ENCODE results near the gene ERN1. TPM values are rescaled to one million over a fixed set of nuclear protein-coding genes. Genes with fewer than 3 reads are reported as not detected.

ERN1 gene
- total RNA-seq, 1 experiment from 2014 or later: 79.5 TPM

DNA sequence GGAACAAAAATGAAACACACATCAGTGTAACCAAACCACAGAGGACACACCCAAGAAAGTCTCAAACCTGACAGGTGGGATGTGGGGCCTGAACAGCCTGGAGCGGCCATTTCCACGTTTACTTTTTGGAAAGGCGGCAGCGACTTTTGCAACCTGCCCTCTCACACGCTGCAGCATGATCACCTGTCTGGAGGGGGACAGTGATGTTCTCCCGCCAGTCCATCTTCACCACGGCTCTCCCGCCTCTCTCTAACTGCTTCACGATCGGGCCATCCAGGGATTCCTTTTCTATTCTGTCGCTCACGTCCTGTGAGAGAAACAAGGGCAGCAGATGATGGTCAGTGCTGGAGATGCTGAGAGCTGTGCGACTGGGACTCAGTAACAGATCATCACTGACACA lies 84.8 kb downstream of the ERN1 start:
- Mint-ChIP-seq H3K9me3 (ENCODE audit: unreplicated experiment) (no peaks in the 10 kb centered on the region), H3K4me1 (ENCODE audit: insufficient read depth, unreplicated experiment) (no peaks in the 10 kb centered on the region), H3K27me3 (ENCODE audit: insufficient read depth, unreplicated experiment) (no peaks in the 10 kb centered on the region), H3K4me3 (ENCODE audit: unreplicated experiment) (no peak overlapping the region), H3K36me3 (ENCODE audit: insufficient read depth, unreplicated experiment) (peaks cover 84% of the 10 kb centered on the region), H3K27ac (ENCODE audit: low read depth, unreplicated experiment) (no peak overlapping the region)
- ChIA-PET CTCF (interaction anchor here (1.4 to 1.5 kb wide), 2 partner anchors 16 to 20 kb away, joined by 6 to 8 read pairs; no protein-coding TSS in a partner anchor), POLR2A (no interaction called here)
- intact Hi-C loops (cut with micrococcal nuclease): no loop called here
- BruUV-seq (replicated peaks): no TSS peak
- TF ChIP-seq, protein P1, sequence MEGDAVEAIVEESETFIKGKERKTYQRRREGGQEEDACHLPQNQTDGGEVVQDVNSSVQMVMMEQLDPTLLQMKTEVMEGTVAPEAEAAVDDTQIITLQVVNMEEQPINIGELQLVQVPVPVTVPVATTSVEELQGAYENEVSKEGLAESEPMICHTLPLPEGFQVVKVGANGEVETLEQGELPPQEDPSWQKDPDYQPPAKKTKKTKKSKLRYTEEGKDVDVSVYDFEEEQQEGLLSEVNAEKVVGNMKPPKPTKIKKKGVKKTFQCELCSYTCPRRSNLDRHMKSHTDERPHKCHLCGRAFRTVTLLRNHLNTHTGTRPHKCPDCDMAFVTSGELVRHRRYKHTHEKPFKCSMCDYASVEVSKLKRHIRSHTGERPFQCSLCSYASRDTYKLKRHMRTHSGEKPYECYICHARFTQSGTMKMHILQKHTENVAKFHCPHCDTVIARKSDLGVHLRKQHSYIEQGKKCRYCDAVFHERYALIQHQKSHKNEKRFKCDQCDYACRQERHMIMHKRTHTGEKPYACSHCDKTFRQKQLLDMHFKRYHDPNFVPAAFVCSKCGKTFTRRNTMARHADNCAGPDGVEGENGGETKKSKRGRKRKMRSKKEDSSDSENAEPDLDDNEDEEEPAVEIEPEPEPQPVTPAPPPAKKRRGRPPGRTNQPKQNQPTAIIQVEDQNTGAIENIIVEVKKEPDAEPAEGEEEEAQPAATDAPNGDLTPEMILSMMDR (IDR thresholded peaks at IDR 0.05; ENCODE audit: unreplicated experiment): no peak
- DNase-seq (ENCODE audit: unreplicated experiment): no peak

DNA sequence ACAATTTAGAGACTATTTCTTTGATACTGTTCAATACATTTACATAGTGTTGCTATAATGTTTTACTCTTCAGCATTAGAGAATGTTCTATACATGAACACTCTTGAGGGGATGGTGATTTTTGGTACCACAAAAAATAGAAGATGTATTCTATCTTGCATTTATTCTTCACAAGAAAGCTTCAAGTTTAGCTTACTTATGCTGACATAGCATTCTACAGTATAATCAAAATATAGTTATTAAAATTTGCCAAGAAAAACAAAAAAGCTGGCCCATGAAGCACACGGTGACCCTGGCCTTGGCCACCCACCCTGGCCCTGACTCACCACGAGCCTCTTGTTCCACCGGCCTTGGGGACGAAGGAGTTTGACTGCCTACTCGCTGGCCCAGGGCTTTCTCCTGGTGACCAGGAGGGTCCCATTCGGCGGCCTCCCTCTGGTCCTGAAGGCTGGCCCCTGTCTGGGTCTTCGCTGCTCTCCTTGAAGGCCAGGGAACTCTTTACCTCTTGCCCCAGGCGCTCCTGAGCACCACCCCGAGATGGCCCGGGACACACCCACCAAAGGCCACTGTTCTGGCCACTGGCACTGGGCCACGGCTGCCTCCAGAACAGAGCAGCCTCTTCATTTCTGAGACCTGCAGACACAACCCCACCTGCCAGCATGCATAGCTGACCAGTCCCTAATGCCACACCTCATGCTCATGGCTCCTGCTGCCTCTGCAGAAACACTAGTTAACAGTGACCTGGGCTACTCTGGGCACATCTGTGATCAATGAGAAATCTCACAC lies 87.1 kb downstream of the ERN1 start:
- TF ChIP-seq, protein P1 (IDR thresholded peaks at IDR 0.05; ENCODE audit: unreplicated experiment): no peak
- H3K27me3 Mint-ChIP-seq (ENCODE audit: insufficient read depth, unreplicated experiment): no peaks in the 10 kb centered on the region
- no peak overlapping the region for H3K4me3 Mint-ChIP-seq (ENCODE audit: unreplicated experiment)
- BruUV-seq (replicated peaks): no TSS peak
- intact Hi-C loops (cut with micrococcal nuclease): no loop called here
- H3K36me3 Mint-ChIP-seq (ENCODE audit: insufficient read depth, unreplicated experiment): peaks cover 82% of the 10 kb centered on the region
- no peaks in the 10 kb centered on the region for H3K4me1 Mint-ChIP-seq (ENCODE audit: insufficient read depth, unreplicated experiment)
- ChIA-PET POLR2A (interaction anchor here (1.0 kb wide), 1 partner anchor 72 kb away, joined by 3 read pairs; no protein-coding TSS in a partner anchor), CTCF (interaction anchor here (0.6 to 2.5 kb wide), 10 partner anchors 14 to 162 kb away, joined by 3 to 15 read pairs (median 3); no protein-coding TSS in a partner anchor)
- no peak for DNase-seq (ENCODE audit: unreplicated experiment)
- H3K27ac Mint-ChIP-seq (ENCODE audit: low read depth, unreplicated experiment): no peak overlapping the region
- no peaks in the 10 kb centered on the region for H3K9me3 Mint-ChIP-seq (ENCODE audit: unreplicated experiment)

- no peak overlapping the region for H3K27ac Mint-ChIP-seq (ENCODE audit: low read depth, unreplicated experiment)
- TF ChIP-seq, protein P1 (IDR thresholded peaks at IDR 0.05; ENCODE audit: unreplicated experiment): no peak
- no peaks in the 10 kb centered on the region for H3K27me3 Mint-ChIP-seq (ENCODE audit: insufficient read depth, unreplicated experiment)
- no peaks in the 10 kb centered on the region for H3K4me1 Mint-ChIP-seq (ENCODE audit: insufficient read depth, unreplicated experiment)
- DNase-seq (ENCODE audit: unreplicated experiment): no peak
- no peaks in the 10 kb centered on the region for H3K9me3 Mint-ChIP-seq (ENCODE audit: unreplicated experiment)
- no peak overlapping the region for H3K4me3 Mint-ChIP-seq (ENCODE audit: unreplicated experiment)
- CTCF ChIA-PET: interaction anchor here (0.6 to 2.5 kb wide), 9 partner anchors 13 to 486 kb away, joined by 3 to 15 read pairs (median 3); no protein-coding TSS in a partner anchor
- peaks cover 80% of the 10 kb centered on the region for H3K36me3 Mint-ChIP-seq (ENCODE audit: insufficient read depth, unreplicated experiment)
- no TSS peak for BruUV-seq (replicated peaks)
- POLR2A ChIA-PET: interaction anchor here (1.0 kb wide), 1 partner anchor 73 kb away, joined by 3 read pairs; no protein-coding TSS in a partner anchor
- intact Hi-C loops (cut with micrococcal nuclease): no loop called here
Measured at GRCh38 chr17:64041912-64042311, 88.0 kb downstream of the ERN1 start.

- no peak overlapping the region for H3K4me3 Mint-ChIP-seq (ENCODE audit: unreplicated experiment)
- H3K27me3 Mint-ChIP-seq (ENCODE audit: insufficient read depth, unreplicated experiment): no peaks in the 10 kb centered on the region
Measured at GRCh38 chr17:64040206-64040605, 89.7 kb downstream of the ERN1 start.

More at GRCh38 chr17:64040206-64040605, 89.7 kb downstream of the ERN1 start:
- Mint-ChIP-seq H3K4me1 (ENCODE audit: insufficient read depth, unreplicated experiment) (no peaks in the 10 kb centered on the region), H3K36me3 (ENCODE audit: insufficient read depth, unreplicated experiment) (peaks cover 75% of the 10 kb centered on the region), H3K27ac (ENCODE audit: low read depth, unreplicated experiment) (no peak overlapping the region), H3K9me3 (ENCODE audit: unreplicated experiment) (no peaks in the 10 kb centered on the region)
- DNase-seq (ENCODE audit: unreplicated experiment): no peak
- TF ChIP-seq, protein P1 (IDR thresholded peaks at IDR 0.05; ENCODE audit: unreplicated experiment): no peak
- POLR2A ChIA-PET: no interaction called here
- intact Hi-C loops (cut with micrococcal nuclease): no loop called here
- BruUV-seq (replicated peaks): no TSS peak
- CTCF ChIA-PET: no interaction called here
